IMR-90 (cell line): ENCODE measurements around the gene RCBTB2. TPM values are rescaled to one million over a fixed set of nuclear protein-coding genes. Genes with fewer than 3 reads are reported as not detected.

ENCODE experiments used
- ATAC-seq: fragments of 200-7000 bp; cut with Tn5 transposase; 2 replicates; pipeline ENCODE4 v1.9.1; 2020; ENCODE audit warnings: low read depth, mild to moderate bottlenecking, moderate library complexity
- BruUV-seq: library from RNA; stranded (reverse); fragments of 400-500 nt; replicated peaks from 2 replicates; lab custom pipeline; 2021; lab: Mats Ljungman, UMichigan
- CTCF ChIA-PET: fragments of 300-600 bp; formaldehyde crosslinking; extraction: SDS; loops from one replicate; lab custom pipeline; 2021; ENCODE audit warnings: antibody characterized with exemption; lab: Yijun Ruan, JAX
- POLR2A ChIA-PET: fragments of 300-600 bp; sonication (Branson Sonifier 250); formaldehyde crosslinking; loops from one replicate; lab custom pipeline; 2022; ENCODE audit warnings: antibody characterized with exemption; ENCODE audit not compliant: unreplicated experiment; lab: Charles Lee
- DNase-seq: peaks from one replicate; pipeline ENCODE4 v3.0.0; 2013
- H2AFZ ChIP-seq: replicated peaks from 2 replicates; pipeline ENCODE3; 2013; ENCODE audit warnings: low read length, mild to moderate bottlenecking; ENCODE audit not compliant: poor library complexity
- H2AK5ac ChIP-seq: 2 replicates; pipeline ENCODE4 v1.6.1; 2013; ENCODE audit warnings: low read depth, low read length, inconsistent platforms
- H2AK9ac ChIP-seq: replicated peaks from 2 replicates; pipeline ENCODE3; 2013; ENCODE audit warnings: mild to moderate bottlenecking, low read depth, low read length, moderate library complexity; ENCODE audit not compliant: poor library complexity
- H2BK120ac ChIP-seq: 2 replicates; pipeline ENCODE4 v1.6.1; 2013; ENCODE audit warnings: low read depth, low read length, inconsistent platforms
- H2BK15ac ChIP-seq: 3 replicates; pipeline ENCODE4 v1.6.1; 2013; ENCODE audit warnings: low read depth, low read length, inconsistent platforms
- H2BK20ac ChIP-seq: 2 replicates; pipeline ENCODE4 v1.6.1; 2013; ENCODE audit warnings: low read depth, mild to moderate bottlenecking, inconsistent platforms, low read length, moderate library complexity
- H2BK5ac ChIP-seq: 2 replicates; pipeline ENCODE4 v1.6.1; 2013; ENCODE audit warnings: mild to moderate bottlenecking, low read depth, low read length, inconsistent platforms; ENCODE audit not compliant: poor library complexity, severe bottlenecking
- H3K14ac ChIP-seq: replicated peaks from 2 replicates; pipeline ENCODE4 v1.6.1; 2013; ENCODE audit warnings: low read depth, low read length, inconsistent platforms
- H3K18ac ChIP-seq: 2 replicates; pipeline ENCODE4 v1.6.1; 2013; ENCODE audit warnings: low read depth, low read length, control low read depth
- H3K23ac ChIP-seq: 2 replicates; pipeline ENCODE4 v1.6.1; 2013; ENCODE audit warnings: low read depth, low read length, inconsistent platforms
- H3K27ac ChIP-seq: 2 replicates; pipeline ENCODE4 v1.5.1; 2013; ENCODE audit warnings: mild to moderate bottlenecking, control low read depth, low read length; ENCODE audit not compliant: insufficient read depth
- H3K27me3 ChIP-seq: 2 replicates; pipeline ENCODE4 v1.6.1; 2013; ENCODE audit warnings: low read length; ENCODE audit not compliant: control insufficient read depth, insufficient read depth
- H3K36me3 ChIP-seq: 2 replicates; pipeline ENCODE4 v1.6.1; 2013; ENCODE audit warnings: low read length, mixed read lengths; ENCODE audit not compliant: control insufficient read depth, insufficient read depth
- H3K4ac ChIP-seq: 2 replicates; pipeline ENCODE4 v1.6.1; 2013; ENCODE audit warnings: low read depth, low read length, inconsistent platforms
- H3K4me1 ChIP-seq: 2 replicates; pipeline ENCODE4 v1.6.1; 2013; ENCODE audit warnings: low read length, mixed read lengths; ENCODE audit not compliant: control insufficient read depth, insufficient read depth
- H3K4me2 ChIP-seq: 2 replicates; pipeline ENCODE4 v1.6.1; 2013; ENCODE audit warnings: low read depth, mild to moderate bottlenecking, control low read depth, low read length, moderate library complexity
- H3K4me3 ChIP-seq: 2 replicates; pipeline ENCODE4 v1.5.1; 2013; ENCODE audit warnings: low read depth, mild to moderate bottlenecking, control low read depth, low read length, moderate library complexity; ENCODE audit not compliant: insufficient read depth
- H3K56ac ChIP-seq: 2 replicates; pipeline ENCODE4 v1.6.1; 2013; ENCODE audit warnings: low read length, inconsistent platforms; ENCODE audit not compliant: insufficient read depth; ENCODE audit errors: extremely low read depth
- H3K79me1 ChIP-seq, 2 experiments: 2 replicates each; pipeline ENCODE4 v1.6.1; 2013; ENCODE audit warnings: low read length in 2 of 2, inconsistent platforms in 1 of 2, low read depth in 1 of 2
- H3K9ac ChIP-seq: 2 replicates; pipeline ENCODE4 v1.6.1; 2013; ENCODE audit warnings: low read depth, low read length, control low read depth
- H3K9me1 ChIP-seq: 2 replicates; pipeline ENCODE4 v1.6.1; 2013; ENCODE audit warnings: low read length, inconsistent platforms; ENCODE audit not compliant: insufficient read depth
- H3K9me3 ChIP-seq: 2 replicates; pipeline ENCODE4 v1.6.1; 2013; ENCODE audit warnings: low read length; ENCODE audit not compliant: control insufficient read depth, insufficient read depth
- H4K20me1 ChIP-seq: 2 replicates; pipeline ENCODE4 v1.6.1; 2013; ENCODE audit warnings: low read length, inconsistent platforms; ENCODE audit not compliant: insufficient read depth
- H4K5ac ChIP-seq: 2 replicates; pipeline ENCODE4 v1.6.1; 2013; ENCODE audit warnings: mild to moderate bottlenecking, low read depth, low read length, control low read depth
- H4K8ac ChIP-seq, 2 experiments: 2 replicates each; pipeline ENCODE4 v1.6.1; 2013; ENCODE audit warnings: low read depth in 2 of 2, low read length in 2 of 2, control low read depth in 1 of 2, inconsistent platforms in 1 of 2
- H4K91ac ChIP-seq: 2 replicates; pipeline ENCODE4 v1.6.1; 2013; ENCODE audit warnings: low read depth, low read length, inconsistent platforms; ENCODE audit not compliant: insufficient read depth
- BHLHE40 ChIP-seq: fragments of 150-350 bp; IDR thresholded peaks from 2 replicates; pipeline ENCODE4 v1.6.1; 2016; ENCODE audit warnings: mild to moderate bottlenecking, low read depth, low read length
- CEBPB ChIP-seq: IDR thresholded peaks from 2 replicates; pipeline ENCODE4 v1.6.1; 2012; ENCODE audit warnings: low read depth, low read length, improper control_type of control experiment
- CHD1 ChIP-seq: IDR thresholded peaks from 2 replicates; pipeline ENCODE4 v1.6.1; 2012; ENCODE audit warnings: low read depth, low read length, improper control_type of control experiment
- CTCF ChIP-seq: conservative IDR thresholded peaks from 2 replicates; pipeline ENCODE4 v1.5.1; 2012; ENCODE audit warnings: mild to moderate bottlenecking, low read depth, low read length, improper control_type of control experiment
- ELK1 ChIP-seq: fragments of 150-350 bp; IDR thresholded peaks from 2 replicates; pipeline ENCODE4 v1.6.1; 2016; ENCODE audit warnings: low read depth, mild to moderate bottlenecking, low read length, moderate library complexity, borderline replicate concordance
- FOS ChIP-seq: fragments of 150-350 bp; IDR thresholded peaks from 2 replicates; pipeline ENCODE4 v1.6.1; 2016; ENCODE audit warnings: low read depth, low read length
- MAFK ChIP-seq: IDR thresholded peaks from 2 replicates; pipeline ENCODE4 v1.6.1; 2012; ENCODE audit warnings: low read depth, low read length, improper control_type of control experiment
- MAZ ChIP-seq: IDR thresholded peaks from 2 replicates; pipeline ENCODE4 v1.6.1; 2012; ENCODE audit warnings: low read depth, mild to moderate bottlenecking, low read length, improper control_type of control experiment, moderate library complexity, borderline replicate concordance
- MXI1 ChIP-seq: IDR thresholded peaks from 2 replicates; pipeline ENCODE4 v1.6.1; 2012; ENCODE audit warnings: low read depth, mild to moderate bottlenecking, low read length, moderate library complexity, borderline replicate concordance
- NFE2L2 ChIP-seq: fragments of 150-350 bp; IDR thresholded peaks from 2 replicates; pipeline ENCODE4 v1.6.1; 2016; ENCODE audit warnings: low read depth, mild to moderate bottlenecking, low read length
- POLR2A ChIP-seq: IDR thresholded peaks from 2 replicates; pipeline ENCODE4 v1.6.1; 2012; ENCODE audit warnings: mild to moderate bottlenecking, low read depth, low read length
- RAD21 ChIP-seq: IDR thresholded peaks from 2 replicates; pipeline ENCODE4 v1.6.1; 2012; ENCODE audit warnings: low read length, improper control_type of control experiment
- RCOR1 ChIP-seq: IDR thresholded peaks from 2 replicates; pipeline ENCODE4 v1.6.1; 2012; ENCODE audit warnings: mild to moderate bottlenecking, low read length, improper control_type of control experiment; ENCODE audit not compliant: insufficient replicate concordance
- RFX5 ChIP-seq: IDR thresholded peaks from 2 replicates; pipeline ENCODE4 v1.8.0; 2012; ENCODE audit warnings: low read depth, mild to moderate bottlenecking, low read length, moderate library complexity
- SMC3 ChIP-seq: fragments of 150-350 bp; IDR thresholded peaks from 2 replicates; pipeline ENCODE4 v1.6.1; 2016; ENCODE audit warnings: low read depth, mild to moderate bottlenecking, antibody characterized with exemption, low read length, moderate library complexity
- USF2 ChIP-seq: fragments of 150-350 bp; IDR thresholded peaks from 2 replicates; pipeline ENCODE4 v1.6.1; 2017; ENCODE audit warnings: mild to moderate bottlenecking, antibody characterized with exemption, low read length, low read depth
- WGBS, 2 experiments: methylation state at CpG; one replicate each; pipeline versions ENCODE4 v1.1.5 to v1.1.7; 2013; ENCODE audit warnings: missing lambda C conversion rate in 2 of 2; ENCODE audit not compliant: insufficient read length in 1 of 2; ENCODE audit errors: extremely low coverage in 2 of 2; 5-methylcytosine and 5-hydroxymethylcytosine counted together
- dilution Hi-C: fragments of 300-500 bp; cut with HindIII; formaldehyde crosslinking; loops from one replicate; pipeline ENCODE4 v1.14.3; 2018; ENCODE audit warnings: low sequenced_read_pairs; ENCODE audit not compliant: unreplicated experiment
- in situ Hi-C: fragments of 300-500 bp; cut with MboI; formaldehyde crosslinking; loops from 3 replicates; pipeline ENCODE4 v1.14.3; 2019; ENCODE audit warnings: low sequenced_read_pairs, inconsistent platforms, mixed read lengths
- intact Hi-C: fragments of 100-400 bp; cut with micrococcal nuclease; formaldehyde crosslinking; loops from 2 replicates; pipeline ENCODE4 v1.10.0; 2022
- polyA plus RNA-seq, 3 experiments: library from polyadenylated mRNA; depleted of rRNA; stranded (reverse); fragments of >200 nt; gene quantifications; 2 replicates each; pipeline ENCODE4 v1.2.3, GENCODE V29; 2012; ENCODE audit warnings: low replicate concordance in 1 of 3
- total RNA-seq: library from RNA; depleted of rRNA; stranded (reverse); fragments of >200 nt; gene quantifications from 2 replicates; pipeline ENCODE4 v1.2.3, GENCODE V29; 2012

Gene RCBTB2
- total and polyA plus RNA-seq, 2 of the 4 experiments (the other 2 are of a cell fraction): 4.0 to 5.2 TPM

- no peaks in the 10 kb centered on the region; the same call in 1 of the 2 replicates for H3K9me1 ChIP-seq
- H4K8ac ChIP-seq: no peak overlapping the region
- intact Hi-C loops (no loop called here), dilution Hi-C loops (no loop called here), in situ Hi-C loops (no loop called here)
- no peak overlapping the region for H4K91ac ChIP-seq
- no peak overlapping the region for H2BK20ac ChIP-seq
- no peak overlapping the region for H2BK15ac ChIP-seq
- ATAC-seq (no peak), DNase-seq (no peak)
- H2BK5ac ChIP-seq: peak overlapping the region; percentile 33
- H3K4me2 ChIP-seq: no peak overlapping the region
- peak overlapping the region; percentile 16 for H2AFZ ChIP-seq
- no peak for TF ChIP-seq MXI1
- no peak for TF ChIP-seq CEBPB
- TF ChIP-seq MAFK: no peak
- TF ChIP-seq RAD21: no peak
- TF ChIP-seq BHLHE40: no peak
- TF ChIP-seq SMC3: no peak
- TF ChIP-seq MAZ: no peak
- TF ChIP-seq CTCF: no peak
- no peak for TF ChIP-seq USF2
- TF ChIP-seq RCOR1: no peak
- TF ChIP-seq FOS: no peak
- TF ChIP-seq RFX5: no peak
- TF ChIP-seq CHD1: no peak
- no peak for TF ChIP-seq ELK1
- no peak for TF ChIP-seq NFE2L2
- TF ChIP-seq POLR2A: no peak
- no peak overlapping the region for H3K4ac ChIP-seq
- H3K79me1 ChIP-seq: no peaks in the 10 kb centered on the region
- CTCF ChIA-PET: no interaction called here
- no peak overlapping the region for H3K14ac ChIP-seq
- no peaks in the 10 kb centered on the region for H4K20me1 ChIP-seq
- H4K5ac ChIP-seq: no peak overlapping the region
- H3K36me3 ChIP-seq: no peaks in the 10 kb centered on the region
- 0 out of 2 replicates have a peak overlapping the region, but pooled peaks have one; percentile 8 for H2AK5ac ChIP-seq
- no peaks in the 10 kb centered on the region for H3K9me3 ChIP-seq
- no TSS peak for BruUV-seq
- H3K18ac ChIP-seq: no peak overlapping the region
- no peak overlapping the region for H3K56ac ChIP-seq
- H3K4me1 ChIP-seq: no peaks in the 10 kb centered on the region
- 83 to 100% methylated on average over 1 to 4 of the region's 4 CpGs for WGBS, 2 experiments
- POLR2A ChIA-PET: interaction anchor here (0.9 kb wide), 1 partner anchor 117 kb away, joined by 12 read pairs; no protein-coding TSS in a partner anchor
- H3K4me3 ChIP-seq: no peak overlapping the region
- H3K23ac ChIP-seq: no peak overlapping the region
- no peak overlapping the region for H2BK120ac ChIP-seq
- no peak overlapping the region for H3K9ac ChIP-seq
- no peak overlapping the region for H3K27ac ChIP-seq
- peak overlapping the region; percentile 33 for H2AK9ac ChIP-seq
- no peaks in the 10 kb centered on the region for H3K27me3 ChIP-seq
Observed at GRCh38 chr13:48493066-48493765, 39.7 kb downstream of the RCBTB2 start.
